ENCODE data around the gene SDC3. TPM values are rescaled to one million over a fixed set of nuclear protein-coding genes. Genes with fewer than 3 reads are reported as not detected.

Gene SDC3
- total RNA-seq, 1 donor from 2014 or later: 26.0 TPM

Small RNA genes within 50 kb of the gene (small RNA-seq; reads per million reads assigned to genes)
- not detected for gene RN7SKP91 (ENCODE audit: low replicate concordance)
- not detected for gene RN7SL371P (ENCODE audit: low replicate concordance)

Other genes starting within 250 kb of the SDC3 start
- gene MATN1, start 185.2 kb downstream of the SDC3 start, total RNA-seq: not detected
- gene LAPTM5, start 151.0 kb downstream of the SDC3 start, total RNA-seq: 7.6 TPM
- gene PUM1, start 157.0 kb upstream of the SDC3 start, total RNA-seq: 89.8 TPM

All from tongue (tissue), 2 donors.